Activated naive CD4-positive, alpha-beta T cell treated with anti-CD3 and anti-CD28 coated beads for 36 hours (primary cell): Measurements from ENCODE around the gene PRSS16. TPM values are rescaled to one million over a fixed set of nuclear protein-coding genes. Genes with fewer than 3 reads are reported as not detected.
"Not testable (repeated sequence)": the region's sequence is repeated elsewhere in the genome, so short reads cannot be mapped to it uniquely, and the experiment has no call there.

Experiments
- CTCF ChIA-PET: fragments of 350-600 bp; sonication (Branson Sonifier 250); formaldehyde crosslinking; loops from one replicate; lab custom pipeline; 2021; ENCODE audit warnings: antibody characterized with exemption; lab: Charles Lee
- DNase-seq: peaks from one replicate; pipeline ENCODE4 v3.0.0-alpha.2; 2020
- H3K27ac Mint-ChIP-seq: one replicate; pipeline ENCODE4 v1.8.0; 2021; ENCODE audit warnings: mild to moderate bottlenecking, mixed read lengths
- H3K27me3 Mint-ChIP-seq: one replicate; pipeline ENCODE4 v1.8.0; 2021; ENCODE audit warnings: low read depth, mixed read lengths
- H3K36me3 Mint-ChIP-seq: one replicate; pipeline ENCODE4 v1.8.0; 2021; ENCODE audit warnings: low read depth, mixed read lengths
- H3K4me1 Mint-ChIP-seq: one replicate; pipeline ENCODE4 v1.8.0; 2021; ENCODE audit warnings: low read depth, mixed read lengths
- H3K4me3 Mint-ChIP-seq: one replicate; pipeline ENCODE4 v1.8.0; 2021; ENCODE audit warnings: mild to moderate bottlenecking, moderate library complexity, mixed read lengths
- H3K9me3 Mint-ChIP-seq: one replicate; pipeline ENCODE4 v1.8.0; 2021; ENCODE audit warnings: mixed read lengths
- intact Hi-C: fragments of 100-400 bp; cut with micrococcal nuclease; formaldehyde crosslinking; loops from one replicate; pipeline ENCODE4 v1.15.1; 2023
- total RNA-seq, 2 experiments: library from RNA; stranded (reverse); gene quantifications; one replicate each; pipeline ENCODE4 v1.2.3, GENCODE V29; 2021

Gene PRSS16
- total RNA-seq, result 1 to 10 TPM; 1.3 to 1.4 TPM

- CTCF ChIA-PET, result no interaction called here
- Mint-ChIP-seq H3K4me1 (peaks cover 9% of the 10 kb centered on the region), H3K36me3 (no peaks in the 10 kb centered on the region), H3K27ac (no peak within 1 kb of the TSS), H3K4me3 (no peak within 1 kb of the TSS), H3K9me3 (no peaks in the 10 kb centered on the region), H3K27me3 (peaks cover 42% of the 10 kb centered on the region)
- no peak for DNase-seq
- intact Hi-C loops, result no loop called here
Measured at GRCh38 chr6:27247133-27247836, at the start of gene PRSS16. Gene PRSS16 (plus strand): TSS chr6:27247701. CDS start chr6:27247738, 37 bp downstream.

- H3K27me3 Mint-ChIP-seq, result peaks cover 48% of the 10 kb centered on the region
- CTCF ChIA-PET, result no interaction called here
- DNase-seq, result peak; percentile 41
Measured at GRCh38 chr6:27205375-27206278, 41.9 kb upstream of the PRSS16 start.

GRCh38 chr6:27206806-27207205 lies 40.7 kb upstream of the PRSS16 start:
- no peak for DNase-seq
- H3K36me3 Mint-ChIP-seq, result no peaks in the 10 kb centered on the region
- H3K27me3 Mint-ChIP-seq, result peaks cover 53% of the 10 kb centered on the region
- H3K27ac Mint-ChIP-seq, result no peak overlapping the region
- CTCF ChIA-PET, result no interaction called here
- H3K4me1 Mint-ChIP-seq, result peaks cover 4% of the 10 kb centered on the region
- intact Hi-C loops, result no loop called here
- no peaks in the 10 kb centered on the region for H3K9me3 Mint-ChIP-seq
- no peak overlapping the region for H3K4me3 Mint-ChIP-seq

More at GRCh38 chr6:27205375-27206278, 41.9 kb upstream of the PRSS16 start:
- Mint-ChIP-seq H3K27ac (no peak overlapping the region), H3K9me3 (no peaks in the 10 kb centered on the region), H3K4me1 (peaks cover 4% of the 10 kb centered on the region), H3K36me3 (no peaks in the 10 kb centered on the region), H3K4me3 (peak overlapping the region; percentile 27)
- intact Hi-C loops, result no loop called here

- intact Hi-C loops, result no loop called here
- H3K36me3 Mint-ChIP-seq, result no peaks in the 10 kb centered on the region
- H3K27ac Mint-ChIP-seq, result no peak overlapping the region
- peaks cover 4% of the 10 kb centered on the region for H3K4me1 Mint-ChIP-seq
- no peaks in the 10 kb centered on the region for H3K9me3 Mint-ChIP-seq
- H3K4me3 Mint-ChIP-seq, result no peak overlapping the region
- CTCF ChIA-PET, result no interaction called here
- H3K27me3 Mint-ChIP-seq, result peaks cover 53% of the 10 kb centered on the region
- no peak for DNase-seq
Measured at GRCh38 chr6:27208042-27208441, 39.5 kb upstream of the PRSS16 start.

GRCh38 chr6:27209196-27209595 lies 38.3 kb upstream of the PRSS16 start:
- Mint-ChIP-seq H3K4me3 (no peak overlapping the region), H3K27me3 (peaks cover 56% of the 10 kb centered on the region), H3K9me3 (no peaks in the 10 kb centered on the region), H3K4me1 (peaks cover 4% of the 10 kb centered on the region), H3K36me3 (no peaks in the 10 kb centered on the region), H3K27ac (no peak overlapping the region)
- CTCF ChIA-PET, result interaction anchor here (0.6 to 1.1 kb wide), 2 partner anchors 42 to 96 kb away, joined by 3 read pairs; no protein-coding TSS in a partner anchor
- intact Hi-C loops, result no loop called here
- DNase-seq, result no peak

GRCh38 chr6:27209659-27210269 lies 37.7 kb upstream of the PRSS16 start:
- intact Hi-C loops, result no loop called here
- DNase-seq, result no peak
- H3K4me3 Mint-ChIP-seq, result no peak overlapping the region
- peaks cover 4% of the 10 kb centered on the region for H3K4me1 Mint-ChIP-seq
- H3K27ac Mint-ChIP-seq, result no peak overlapping the region
- no peaks in the 10 kb centered on the region for H3K36me3 Mint-ChIP-seq
- CTCF ChIA-PET, result interaction anchor here (1.1 kb wide), 1 partner anchor 42 kb away, joined by 3 read pairs; no protein-coding TSS in a partner anchor
- H3K9me3 Mint-ChIP-seq, result no peaks in the 10 kb centered on the region
- peaks cover 59% of the 10 kb centered on the region for H3K27me3 Mint-ChIP-seq

- not testable (repeated sequence) for H3K9me3 Mint-ChIP-seq
- CTCF ChIA-PET, result interaction anchor here (0.6 kb wide), 1 partner anchor 42 kb away, joined by 3 read pairs; no protein-coding TSS in a partner anchor
Measured at GRCh38 chr6:27213091-27213517, 34.4 kb upstream of the PRSS16 start.

GRCh38 chr6:27213544-27214125 lies 33.9 kb upstream of the PRSS16 start:
- H3K36me3 Mint-ChIP-seq, result peaks cover 2% of the 10 kb centered on the region
- DNase-seq, result no peak
- CTCF ChIA-PET, result interaction anchor here (0.6 kb wide), 1 partner anchor 43 kb away, joined by 3 read pairs; no protein-coding TSS in a partner anchor
- peaks cover 2% of the 10 kb centered on the region for H3K4me1 Mint-ChIP-seq
- H3K27ac Mint-ChIP-seq, result no peak overlapping the region
- H3K4me3 Mint-ChIP-seq, result no peak overlapping the region
- peaks cover 53% of the 10 kb centered on the region for H3K27me3 Mint-ChIP-seq
- intact Hi-C loops, result no loop called here
- H3K9me3 Mint-ChIP-seq, result peaks cover 7% of the 10 kb centered on the region

More at GRCh38 chr6:27213091-27213517, 34.4 kb upstream of the PRSS16 start:
- intact Hi-C loops, H3K4me3 Mint-ChIP-seq, H3K36me3 Mint-ChIP-seq, H3K4me1 Mint-ChIP-seq, H3K27ac Mint-ChIP-seq, DNase-seq: not testable (repeated sequence)
- peaks cover 52% of the 10 kb centered on the region for H3K27me3 Mint-ChIP-seq

GRCh38 chr6:27214126-27214601 lies 33.3 kb upstream of the PRSS16 start:
- CTCF ChIA-PET, result no interaction called here
- intact Hi-C loops, result no loop called here
- Mint-ChIP-seq H3K27ac (no peak overlapping the region), H3K27me3 (peaks cover 53% of the 10 kb centered on the region), H3K9me3 (peaks cover 7% of the 10 kb centered on the region), H3K4me3 (peak overlapping the region; percentile 24), H3K36me3 (peaks cover 2% of the 10 kb centered on the region), H3K4me1 (peaks cover 2% of the 10 kb centered on the region)
- DNase-seq, result no peak

GRCh38 chr6:27216874-27217273 lies 30.6 kb upstream of the PRSS16 start:
- intact Hi-C loops, result no loop called here
- Mint-ChIP-seq H3K4me3 (no peak overlapping the region), H3K9me3 (peaks cover 7% of the 10 kb centered on the region), H3K27me3 (peaks cover 51% of the 10 kb centered on the region), H3K27ac (no peak overlapping the region), H3K4me1 (peaks cover 2% of the 10 kb centered on the region), H3K36me3 (peaks cover 2% of the 10 kb centered on the region)
- CTCF ChIA-PET, result no interaction called here
- DNase-seq, result no peak

- H3K4me3 Mint-ChIP-seq, H3K9me3 Mint-ChIP-seq, intact Hi-C loops, CTCF ChIA-PET, H3K36me3 Mint-ChIP-seq, H3K4me1 Mint-ChIP-seq, DNase-seq, H3K27ac Mint-ChIP-seq: not testable (repeated sequence)
- peaks cover 53% of the 10 kb centered on the region for H3K27me3 Mint-ChIP-seq
Measured at GRCh38 chr6:27222971-27223370, 24.5 kb upstream of the PRSS16 start.

GRCh38 chr6:27224729-27225128 lies 22.8 kb upstream of the PRSS16 start:
- no peak overlapping the region for H3K4me3 Mint-ChIP-seq
- peaks cover 60% of the 10 kb centered on the region for H3K27me3 Mint-ChIP-seq
- H3K4me1 Mint-ChIP-seq, result no peaks in the 10 kb centered on the region
- H3K9me3 Mint-ChIP-seq, result no peaks in the 10 kb centered on the region
- no peak overlapping the region for H3K27ac Mint-ChIP-seq
- intact Hi-C loops, result no loop called here
- CTCF ChIA-PET, result no interaction called here
- no peak for DNase-seq
- peaks cover 2% of the 10 kb centered on the region for H3K36me3 Mint-ChIP-seq
